Keratinocyte (primary cell): ENCODE measurements around the gene PALS1. TPM values are rescaled to one million over a fixed set of nuclear protein-coding genes. Genes with fewer than 3 reads are reported as not detected.

Experiments
- DNase-seq: peaks from one replicate; pipeline ENCODE4 v3.0.0-alpha.2; 2011; ENCODE audit warnings: low read depth, missing footprints, low spot score
- FAIRE-seq: peaks from 2 replicates; lab custom pipeline; 2011; peaks lifted over from hg19 to GRCh38; lab: Jason Lieb, UNC
- H2AFZ ChIP-seq: 2 replicates; pipeline ENCODE4 v1.6.0; 2012; ENCODE audit warnings: low read length, control low read depth, inconsistent platforms; ENCODE audit not compliant: control insufficient read depth
- H3K27ac ChIP-seq: 2 replicates; pipeline ENCODE4 v1.5.1; 2011; ENCODE audit warnings: low read length; ENCODE audit not compliant: control insufficient read depth, insufficient read depth
- H3K27me3 ChIP-seq: 3 replicates; pipeline ENCODE4 v1.6.0; 2011; ENCODE audit warnings: low read length; ENCODE audit not compliant: control insufficient read depth, insufficient read depth; ENCODE audit errors: extremely low read depth
- H3K36me3 ChIP-seq, 2 experiments: 2 replicates in 1 of 2; 3 replicates in 1 of 2; pipeline ENCODE4 v1.5.1; 2011; ENCODE audit warnings: low read length in 2 of 2, mild to moderate bottlenecking in 1 of 2; ENCODE audit not compliant: control insufficient read depth in 2 of 2, insufficient read depth in 2 of 2; ENCODE audit errors: extremely low read depth in 1 of 2
- H3K4me1 ChIP-seq: 3 replicates; pipeline ENCODE4 v1.5.1; 2011; ENCODE audit warnings: low read length; ENCODE audit not compliant: control insufficient read depth, insufficient read depth; ENCODE audit errors: extremely low read depth
- H3K4me2 ChIP-seq: 3 replicates; pipeline ENCODE4 v1.6.0; 2011; ENCODE audit warnings: low read depth, low read length; ENCODE audit not compliant: control insufficient read depth, insufficient read depth; ENCODE audit errors: extremely low read depth
- H3K4me3 ChIP-seq, 3 experiments: fragments of 200-600 bp in 1 of 3; sonication (generic) in 1 of 3; 2 replicates in 2 of 3; 3 replicates in 1 of 3; pipeline ENCODE4 v1.5.1; 2011 to 2016; ENCODE audit warnings: low read length in 3 of 3, mild to moderate bottlenecking in 3 of 3, control low read depth in 2 of 3, inconsistent platforms in 1 of 3, low read depth in 1 of 3, mixed read lengths in 1 of 3, mixed run types in 1 of 3, moderate library complexity in 1 of 3; ENCODE audit not compliant: control insufficient read depth in 2 of 3, insufficient read depth in 2 of 3; ENCODE audit errors: extremely low read depth in 1 of 3
- H3K79me2 ChIP-seq: 2 replicates; pipeline ENCODE4 v1.6.0; 2012; ENCODE audit warnings: low read length; ENCODE audit not compliant: control insufficient read depth, insufficient read depth
- H3K9ac ChIP-seq: 3 replicates; pipeline ENCODE4 v1.6.0; 2011; ENCODE audit warnings: low read length; ENCODE audit not compliant: control insufficient read depth, insufficient read depth; ENCODE audit errors: extremely low read depth
- H3K9me1 ChIP-seq: 3 replicates; pipeline ENCODE4 v1.6.0; 2011; ENCODE audit warnings: low read length; ENCODE audit not compliant: control insufficient read depth, insufficient read depth; ENCODE audit errors: extremely low read depth
- H3K9me3 ChIP-seq: 2 replicates; pipeline ENCODE4 v1.5.1; 2012; ENCODE audit warnings: low read depth, low read length; ENCODE audit not compliant: control insufficient read depth
- H4K20me1 ChIP-seq: 3 replicates; pipeline ENCODE4 v1.6.0; 2011; ENCODE audit warnings: low read length; ENCODE audit not compliant: control insufficient read depth, insufficient read depth; ENCODE audit errors: extremely low read depth
- EZH2 ChIP-seq: IDR thresholded peaks from one replicate; pipeline ENCODE4 v1.6.1; 2012; ENCODE audit warnings: inconsistent platforms, mild to moderate bottlenecking, low read length, moderate library complexity
- dilution Hi-C: fragments of 300-500 bp; cut with MboI; formaldehyde crosslinking; loops from one replicate; pipeline ENCODE4 v1.7.0; 2020; ENCODE audit warnings: low sequenced_read_pairs; ENCODE audit not compliant: extremely low pct_ligation_motif_present
- polyA plus RNA-seq, 5 experiments: library from polyadenylated mRNA; depleted of rRNA in 3 of 5; stranded (reverse) in 3 of 5; stranded (forward) in 1 of 5; unstranded in 1 of 5; fragments of >200 nt; gene quantifications; 1 replicate in 1 of 5; 2 replicates in 3 of 5; 3 replicates in 1 of 5; pipeline versions ENCODE4 v1.2.1 to v1.2.3, GENCODE V29; 2011 to 2012; ENCODE audit warnings: missing spikeins in 2 of 5, low read depth in 1 of 5, low replicate concordance in 1 of 5
- TF ChIP-seq, protein P1 (sequence below), 3 experiments: IDR thresholded peaks in 1 of 3; conservative IDR thresholded peaks in 1 of 3; optimal IDR thresholded peaks in 1 of 3; 2 replicates in 2 of 3; 3 replicates in 1 of 3; pipeline versions ENCODE3 to v1.5.1; 2011; ENCODE audit warnings: low read length in 3 of 3, mild to moderate bottlenecking in 3 of 3, moderate library complexity in 2 of 3, control low read depth in 1 of 3, inconsistent platforms in 1 of 3; ENCODE audit not compliant: insufficient read depth in 2 of 3; ENCODE audit errors: extremely low read depth in 1 of 3

PALS1 gene
- polyA plus RNA-seq, 1 donor (not counting 4 experiments of a cell fraction or from before 2014, with no cell fraction given), result 24.9 TPM

DNA sequence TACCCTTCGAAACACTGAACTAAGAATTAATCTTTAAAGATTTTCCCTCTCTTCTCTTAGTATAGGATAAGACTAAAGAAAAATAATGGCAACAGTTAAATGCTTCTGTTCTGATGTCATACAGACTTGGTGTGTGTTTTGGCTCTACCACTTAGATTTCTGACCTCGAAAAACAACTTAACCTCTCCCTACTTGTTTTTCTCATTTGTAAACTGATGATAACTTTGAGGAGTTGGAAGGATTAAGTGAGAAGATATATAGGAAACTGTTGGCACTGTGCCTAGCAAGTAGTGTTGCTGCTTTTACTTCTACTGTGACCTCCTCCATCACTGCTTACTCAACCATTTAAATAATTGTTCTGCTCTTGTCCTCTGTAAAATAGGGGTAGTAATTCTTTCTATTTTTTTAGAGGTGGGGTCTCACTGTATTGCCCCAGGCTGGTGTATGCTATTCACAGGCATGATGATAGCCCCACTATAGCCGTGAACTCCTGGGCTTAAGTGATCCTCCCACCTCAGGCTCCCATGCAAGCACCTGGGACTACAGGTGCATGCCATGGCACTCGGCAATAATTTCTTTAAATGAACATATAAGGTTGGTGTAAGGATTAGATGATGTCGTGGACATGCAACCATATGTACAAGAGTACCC lies 22.4 kb downstream of the PALS1 start:
- Histone ChIP-seq H2AFZ (no peak overlapping the region), H3K79me2 (peaks cover 76% of the 10 kb centered on the region), H3K4me1 (peaks cover 13% of the 10 kb centered on the region), H3K9ac (no peak overlapping the region), H4K20me1 (no peaks in the 10 kb centered on the region), H3K9me3 (no peaks in the 10 kb centered on the region), H3K4me3 (no peak overlapping the region), H3K9me1 (no peaks in the 10 kb centered on the region), H3K27me3 (no peaks in the 10 kb centered on the region), H3K27ac (no peak overlapping the region), H3K36me3 (no peaks in the 10 kb centered on the region), H3K4me2 (no peak overlapping the region)
- dilution Hi-C loops, result no loop called here
- DNase-seq, result no peak
- FAIRE-seq, result no peak
- TF ChIP-seq, protein P1, sequence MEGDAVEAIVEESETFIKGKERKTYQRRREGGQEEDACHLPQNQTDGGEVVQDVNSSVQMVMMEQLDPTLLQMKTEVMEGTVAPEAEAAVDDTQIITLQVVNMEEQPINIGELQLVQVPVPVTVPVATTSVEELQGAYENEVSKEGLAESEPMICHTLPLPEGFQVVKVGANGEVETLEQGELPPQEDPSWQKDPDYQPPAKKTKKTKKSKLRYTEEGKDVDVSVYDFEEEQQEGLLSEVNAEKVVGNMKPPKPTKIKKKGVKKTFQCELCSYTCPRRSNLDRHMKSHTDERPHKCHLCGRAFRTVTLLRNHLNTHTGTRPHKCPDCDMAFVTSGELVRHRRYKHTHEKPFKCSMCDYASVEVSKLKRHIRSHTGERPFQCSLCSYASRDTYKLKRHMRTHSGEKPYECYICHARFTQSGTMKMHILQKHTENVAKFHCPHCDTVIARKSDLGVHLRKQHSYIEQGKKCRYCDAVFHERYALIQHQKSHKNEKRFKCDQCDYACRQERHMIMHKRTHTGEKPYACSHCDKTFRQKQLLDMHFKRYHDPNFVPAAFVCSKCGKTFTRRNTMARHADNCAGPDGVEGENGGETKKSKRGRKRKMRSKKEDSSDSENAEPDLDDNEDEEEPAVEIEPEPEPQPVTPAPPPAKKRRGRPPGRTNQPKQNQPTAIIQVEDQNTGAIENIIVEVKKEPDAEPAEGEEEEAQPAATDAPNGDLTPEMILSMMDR (optimal IDR thresholded peaks at IDR 0.05 in 1 of 3, IDR thresholded peaks at IDR 0.05 in 1 of 3, conservative IDR thresholded peaks at IDR 0.05 in 1 of 3; ENCODE audit: extremely low read depth in 1 of 3, insufficient read depth in 2 of 3, low read length in 3 of 3), result no peak
- TF ChIP-seq EZH2, result no peak

DNA sequence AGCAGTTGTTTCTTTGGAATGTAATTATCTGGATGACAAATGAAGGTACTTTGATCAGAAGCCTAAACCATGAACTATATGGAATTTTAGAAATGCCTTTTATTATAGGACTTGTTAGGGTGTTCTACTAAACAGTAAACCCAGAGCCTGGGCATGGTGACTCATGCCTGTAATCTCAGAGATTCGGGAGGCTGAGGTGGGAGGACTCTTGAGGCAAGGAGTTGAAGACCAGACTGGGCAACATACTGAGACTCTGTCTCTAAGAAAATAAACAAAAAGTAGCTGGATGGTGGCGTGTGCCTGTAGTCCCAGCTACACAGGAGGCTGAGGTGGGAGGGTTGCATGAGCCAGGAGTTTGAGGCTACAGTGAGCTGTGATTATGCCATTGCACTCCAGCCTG lies 23.9 kb downstream of the PALS1 start:
- no peak overlapping the region for H3K9ac ChIP-seq
- DNase-seq (no peak), FAIRE-seq (no peak)
- no peaks in the 10 kb centered on the region for H3K27me3 ChIP-seq
- peaks cover 74% of the 10 kb centered on the region for H3K79me2 ChIP-seq
- dilution Hi-C loops, result no loop called here
- H3K27ac ChIP-seq, result no peak overlapping the region
- H3K4me1 ChIP-seq, result peaks cover 13% of the 10 kb centered on the region
- H3K36me3 ChIP-seq, result peaks cover 0 to 2% of the 10 kb centered on the region in 2 experiments
- no peak overlapping the region for H3K4me3 ChIP-seq
- no peak for TF ChIP-seq EZH2
- TF ChIP-seq, protein P1 (optimal IDR thresholded peaks at IDR 0.05 in 1 of 3, IDR thresholded peaks at IDR 0.05 in 1 of 3, conservative IDR thresholded peaks at IDR 0.05 in 1 of 3; ENCODE audit: extremely low read depth in 1 of 3, insufficient read depth in 2 of 3, low read length in 3 of 3), result no peak
- no peaks in the 10 kb centered on the region for H3K9me3 ChIP-seq
- H2AFZ ChIP-seq, result no peak overlapping the region
- H4K20me1 ChIP-seq, result no peaks in the 10 kb centered on the region
- no peaks in the 10 kb centered on the region for H3K9me1 ChIP-seq
- H3K4me2 ChIP-seq, result no peak overlapping the region
